Spleen (tissue), 11 donors: ENCODE measurements around the gene SUMO3. TPM values are rescaled to one million over a fixed set of nuclear protein-coding genes. Genes with fewer than 3 reads are reported as not detected.

Experiments
- DNase-seq: peaks from one replicate; pipeline ENCODE4 v3.0.0-alpha.2; 2020
- H3K27ac ChIP-seq, 8 donors: fragments of 200-600 bp; sonication (generic) in 7 of 8; 1 replicate in 4 of 8; 2 replicates in 4 of 8; pipeline versions ENCODE4 v1.5.0 to v1.8.0; 2016 to 2021; ENCODE audit warnings: inconsistent platforms in 4 of 8, mild to moderate bottlenecking in 4 of 8, moderate library complexity in 1 of 8
- H3K27me3 ChIP-seq, 7 donors: fragments of 200-600 bp; sonication (generic) in 6 of 7; replicated peaks in 1 of 7; 1 replicate in 4 of 7; 2 replicates in 3 of 7; pipeline versions ENCODE4 v1.5.0 to v1.8.0; 2016 to 2021; ENCODE audit warnings: inconsistent platforms in 3 of 7, mild to moderate bottlenecking in 1 of 7
- H3K36me3 ChIP-seq, 6 donors: fragments of 200-600 bp; sonication (generic) in 5 of 6; 1 replicate in 4 of 6; 2 replicates in 2 of 6; pipeline versions ENCODE4 v1.5.0 to v1.8.0; 2016 to 2021; ENCODE audit warnings: inconsistent platforms in 2 of 6
- H3K4me1 ChIP-seq, 6 donors: fragments of 200-600 bp; sonication (generic) in 5 of 6; 1 replicate in 3 of 6; 2 replicates in 3 of 6; pipeline versions ENCODE4 v1.5.0 to v1.8.0; 2016 to 2021; ENCODE audit warnings: inconsistent platforms in 3 of 6
- H3K4me3 ChIP-seq, 8 donors: fragments of 200-600 bp; sonication (generic) in 7 of 8; 1 replicate in 4 of 8; 2 replicates in 4 of 8; pipeline versions ENCODE4 v1.5.0 to v1.8.0; 2016 to 2021; ENCODE audit warnings: inconsistent platforms in 4 of 8, mild to moderate bottlenecking in 4 of 8, moderate library complexity in 2 of 8
- H3K9me3 ChIP-seq, 8 donors: fragments of 200-600 bp; sonication (generic) in 7 of 8; 1 replicate in 4 of 8; 2 replicates in 4 of 8; pipeline versions ENCODE4 v1.5.0 to v1.8.0; 2016 to 2021; ENCODE audit warnings: inconsistent platforms in 4 of 8
- POLR2A ChIP-seq, 3 donors: fragments of 450-650 bp; IDR thresholded peaks; one replicate each; pipeline ENCODE4 v1.5.1; 2017; ENCODE audit warnings: antibody characterized with exemption in 3 of 3, mild to moderate bottlenecking in 1 of 3
- POLR2AphosphoS5 ChIP-seq, 3 donors: sonication (generic); formaldehyde crosslinking; IDR thresholded peaks; one replicate each; pipeline ENCODE4 v1.5.1; 2017; ENCODE audit warnings: antibody characterized with exemption in 3 of 3
- WGBS, 5 donors: extraction: QIAGEN DNeasy Blood & Tissue Kit in 3 of 5; methylation state at CpG; one replicate each; pipeline versions ENCODE4 v1.1.5 to v1.1.7; 2013 to 2018; 5-methylcytosine and 5-hydroxymethylcytosine counted together
- intact Hi-C: fragments of 100-400 bp; cut with DNase I; formaldehyde crosslinking; loops from one replicate; pipeline ENCODE4 v1.15.0; 2023; ENCODE audit warnings: low total_unique reads
- polyA plus RNA-seq, 3 donors: library from polyadenylated mRNA; stranded (reverse); fragments of 200-250 nt; gene quantifications; one replicate each; pipeline ENCODE4 v1.2.1, GENCODE V29; 2013
- total RNA-seq, 7 donors: library from RNA; depleted of rRNA in 3 of 7; stranded (reverse); fragments of >200 nt in 3 of 7; fragmentation: NEBNext Ultra II Directional in 4 of 7; extraction: Animal tissue kit (Norgen Biotek cat#: 25700) in 4 of 7; gene quantifications; one replicate each; pipeline versions ENCODE4 v1.1.0 to v1.2.1, GENCODE V29; 2016 to 2021
- TF ChIP-seq, protein P1 (sequence below), 11 experiments: fragments of 200-600 bp in 7 of 11; fragments of 450-650 bp in 4 of 11; sonication (generic) in 4 of 11; IDR thresholded peaks in 8 of 11; conservative IDR thresholded peaks in 3 of 11; 1 replicate in 7 of 11; 2 replicates in 4 of 11; pipeline versions ENCODE4 v1.4.0 to v1.8.0; 2016 to 2021; ENCODE audit warnings: antibody characterized with exemption in 11 of 11, inconsistent platforms in 4 of 11, mild to moderate bottlenecking in 1 of 11
- donor health status: healthy with polysubstance abuse.
- donor health status: DM: no; HTN: no; CAD: no; lungs with moderate emphysema.
- donor health status: DM: no; HTN: no; CAD: no.
- donor health status: Bipolar disorder and iron deficiency.
- donor health status: healthy.
- donor health status: DM: no; HTN: no; CAD: no.
- donor health status: DM: yes; HTN: yes; CAD: no.

SUMO3 gene
- total and polyA plus RNA-seq, 10 donors = 38.2 to 101 (median 68.4) TPM

DNA sequence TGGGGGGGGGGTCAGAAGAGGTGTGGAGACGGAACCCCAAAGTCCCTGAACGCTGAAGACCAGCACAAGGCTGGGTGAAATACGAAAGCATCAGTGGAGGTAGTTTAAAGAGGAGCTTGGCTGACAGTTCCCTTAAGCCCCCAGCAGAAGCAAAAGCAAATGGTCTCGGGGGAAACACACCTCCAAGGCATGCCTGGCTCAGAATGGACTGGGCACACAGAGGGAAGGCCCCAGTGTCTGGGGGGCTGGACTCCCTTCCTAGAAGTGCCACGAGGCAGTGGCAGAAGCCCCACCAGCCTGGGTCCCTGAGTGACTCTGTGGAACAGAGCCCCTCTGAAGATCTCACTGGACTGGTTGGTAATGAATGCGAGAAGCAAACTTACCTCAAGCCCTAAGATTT lies 60.1 kb downstream of the SUMO3 start:
- intact Hi-C loops = no loop called here
- Histone ChIP-seq H3K36me3 (no peaks in the 10 kb centered on the region), H3K4me3 (no peak overlapping the region), H3K27me3 (peaks cover 0 to 8% (median 0%) of the 10 kb centered on the region in 7 donors), H3K9me3 (peaks cover 0 to 13% (median 0%) of the 10 kb centered on the region in 8 donors), H3K27ac (no peak overlapping the region), H3K4me1 (no peaks in the 10 kb centered on the region)
- 82 to 93% (median 86%) methylated on average over 5 to 6 of the region's 6 CpGs for WGBS, 5 donors
- TF ChIP-seq POLR2A (IDR thresholded peaks at IDR 0.05) (no peak), POLR2AphosphoS5 (IDR thresholded peaks at IDR 0.05) (no peak)
- TF ChIP-seq, protein P1, sequence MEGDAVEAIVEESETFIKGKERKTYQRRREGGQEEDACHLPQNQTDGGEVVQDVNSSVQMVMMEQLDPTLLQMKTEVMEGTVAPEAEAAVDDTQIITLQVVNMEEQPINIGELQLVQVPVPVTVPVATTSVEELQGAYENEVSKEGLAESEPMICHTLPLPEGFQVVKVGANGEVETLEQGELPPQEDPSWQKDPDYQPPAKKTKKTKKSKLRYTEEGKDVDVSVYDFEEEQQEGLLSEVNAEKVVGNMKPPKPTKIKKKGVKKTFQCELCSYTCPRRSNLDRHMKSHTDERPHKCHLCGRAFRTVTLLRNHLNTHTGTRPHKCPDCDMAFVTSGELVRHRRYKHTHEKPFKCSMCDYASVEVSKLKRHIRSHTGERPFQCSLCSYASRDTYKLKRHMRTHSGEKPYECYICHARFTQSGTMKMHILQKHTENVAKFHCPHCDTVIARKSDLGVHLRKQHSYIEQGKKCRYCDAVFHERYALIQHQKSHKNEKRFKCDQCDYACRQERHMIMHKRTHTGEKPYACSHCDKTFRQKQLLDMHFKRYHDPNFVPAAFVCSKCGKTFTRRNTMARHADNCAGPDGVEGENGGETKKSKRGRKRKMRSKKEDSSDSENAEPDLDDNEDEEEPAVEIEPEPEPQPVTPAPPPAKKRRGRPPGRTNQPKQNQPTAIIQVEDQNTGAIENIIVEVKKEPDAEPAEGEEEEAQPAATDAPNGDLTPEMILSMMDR (IDR thresholded peaks at IDR 0.05 in 8 of 11, conservative IDR thresholded peaks at IDR 0.05 in 3 of 11) = no peak
- DNase-seq = no peak

DNA sequence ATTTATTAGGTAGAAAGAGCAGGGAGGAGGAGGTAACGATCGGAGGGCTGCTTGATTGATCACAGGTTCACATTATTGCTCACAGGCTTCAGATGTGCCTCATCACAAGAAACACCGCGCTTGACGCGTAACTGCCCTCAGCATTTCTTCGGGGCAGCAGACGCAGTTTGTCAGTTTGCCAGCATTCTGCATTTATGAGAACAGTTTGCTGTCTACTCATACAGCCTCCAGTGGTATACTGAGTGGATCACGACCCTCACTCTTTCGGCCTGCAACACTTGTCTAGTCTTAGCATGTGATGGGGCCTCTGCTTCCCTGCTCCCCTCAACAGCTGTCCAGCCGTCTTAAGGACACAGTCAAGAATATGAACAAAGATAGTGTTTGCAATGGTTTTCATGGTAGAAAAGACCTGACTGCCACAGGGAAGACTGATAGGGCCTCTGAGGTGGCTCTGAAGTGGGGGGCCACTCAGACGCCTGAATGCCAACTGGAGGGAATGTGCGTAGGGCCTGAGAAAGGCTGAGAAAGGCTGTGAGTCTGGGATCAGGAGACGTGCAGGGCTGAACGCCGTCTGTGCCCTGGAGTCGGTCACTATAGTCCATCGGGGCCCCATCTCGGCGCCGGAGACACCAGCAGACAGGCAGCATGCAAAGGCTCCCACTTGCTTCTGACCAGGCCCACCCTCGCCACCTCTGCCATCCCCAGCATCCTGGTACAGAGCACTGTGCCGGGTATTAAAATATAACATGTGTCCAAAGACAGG lies 61.3 kb downstream of the SUMO3 start:
- peaks cover 0 to 13% (median 0%) of the 10 kb centered on the region in 8 donors for H3K9me3 ChIP-seq
- H3K4me1 ChIP-seq = no peaks in the 10 kb centered on the region
- H3K4me3 ChIP-seq = no peak overlapping the region
- TF ChIP-seq, protein P1 (IDR thresholded peaks at IDR 0.05 in 8 of 11, conservative IDR thresholded peaks at IDR 0.05 in 3 of 11) = no peak
- no peak for TF ChIP-seq POLR2A (IDR thresholded peaks at IDR 0.05)
- no peak for TF ChIP-seq POLR2AphosphoS5 (IDR thresholded peaks at IDR 0.05)
- no peaks in the 10 kb centered on the region for H3K36me3 ChIP-seq
- peaks cover 0 to 16% (median 0%) of the 10 kb centered on the region in 7 donors for H3K27me3 ChIP-seq
- no peak overlapping the region for H3K27ac ChIP-seq
- no peak for DNase-seq
- intact Hi-C loops = no loop called here
- 85 to 90% (median 88%) methylated on average over 23 of the region's 23 CpGs for WGBS, 5 donors

Other genes starting within 250 kb of the SUMO3 start
- gene KRTAP10-4, start 244.3 kb downstream of the SUMO3 start, total RNA-seq = not detected
- not detected for gene KRTAP10-4, start 244.3 kb downstream of the SUMO3 start, polyA plus RNA-seq
- gene KRTAP10-5, start 237.5 kb downstream of the SUMO3 start, total RNA-seq = not detected
- not detected for gene KRTAP10-5, start 237.5 kb downstream of the SUMO3 start, polyA plus RNA-seq
- not detected for gene KRTAP10-6, start 225.6 kb downstream of the SUMO3 start, total RNA-seq
- gene KRTAP10-6, start 225.6 kb downstream of the SUMO3 start, polyA plus RNA-seq = not detected
- not detected for gene KRTAP10-7, start 217.5 kb downstream of the SUMO3 start, total RNA-seq
- gene KRTAP10-7, start 217.5 kb downstream of the SUMO3 start, polyA plus RNA-seq = not detected
- gene KRTAP10-8, start 206.0 kb downstream of the SUMO3 start, total RNA-seq = not detected
- not detected for gene KRTAP10-8, start 206.0 kb downstream of the SUMO3 start, polyA plus RNA-seq
- not detected for gene KRTAP10-9, start 191.0 kb downstream of the SUMO3 start, total RNA-seq
- gene KRTAP10-9, start 191.0 kb downstream of the SUMO3 start, polyA plus RNA-seq = not detected
- not detected for gene KRTAP10-10, start 180.7 kb downstream of the SUMO3 start, total RNA-seq
- not detected for gene KRTAP10-10, start 180.7 kb downstream of the SUMO3 start, polyA plus RNA-seq
- gene KRTAP10-11, start 171.6 kb downstream of the SUMO3 start, total RNA-seq = not detected
- not detected for gene KRTAP10-11, start 171.6 kb downstream of the SUMO3 start, polyA plus RNA-seq
- gene KRTAP12-4, start 163.4 kb downstream of the SUMO3 start, total RNA-seq = not detected
- gene KRTAP12-4, start 163.4 kb downstream of the SUMO3 start, polyA plus RNA-seq = not detected
- not detected for gene KRTAP12-3, start 160.1 kb downstream of the SUMO3 start, total RNA-seq
- not detected for gene KRTAP12-3, start 160.1 kb downstream of the SUMO3 start, polyA plus RNA-seq
- gene KRTAP12-2, start 151.1 kb downstream of the SUMO3 start, total RNA-seq = not detected
- not detected for gene KRTAP12-2, start 151.1 kb downstream of the SUMO3 start, polyA plus RNA-seq
- gene KRTAP12-1, start 135.9 kb downstream of the SUMO3 start, total RNA-seq = not detected
- gene KRTAP12-1, start 135.9 kb downstream of the SUMO3 start, polyA plus RNA-seq = not detected
- gene KRTAP10-12, start 120.9 kb downstream of the SUMO3 start, total RNA-seq = not detected
- gene KRTAP10-12, start 120.9 kb downstream of the SUMO3 start, polyA plus RNA-seq = not detected
- under 1 TPM in 1 of 7 donors, not detected in 6; 0.22 TPM for gene TSPEAR, start 106.5 kb downstream of the SUMO3 start, total RNA-seq
- under 1 TPM in 2 of 3 donors, not detected in 1; 0.02 to 0.03 TPM for gene TSPEAR, start 106.5 kb downstream of the SUMO3 start, polyA plus RNA-seq
- 100 to 1,000 TPM in 3 of 7 donors, 10 to 100 TPM in 4; 81.1 to 125 (median 93.8) TPM for gene UBE2G2, start 16.2 kb downstream of the SUMO3 start, total RNA-seq
- 10 to 100 TPM; 39.4 to 58.0 (median 46.9) TPM for gene UBE2G2, start 16.2 kb downstream of the SUMO3 start, polyA plus RNA-seq
- 100 to 1,000 TPM; 121 to 189 (median 165) TPM for gene PTTG1IP, start 55.6 kb upstream of the SUMO3 start, total RNA-seq
- gene PTTG1IP, start 55.6 kb upstream of the SUMO3 start, polyA plus RNA-seq = 10 to 100 TPM; 57.6 to 69.3 (median 64.9) TPM
- 100 to 1,000 TPM; 285 to 754 (median 415) TPM for gene ITGB2, start 102.8 kb upstream of the SUMO3 start, total RNA-seq
- 100 to 1,000 TPM in 2 of 3 donors, 10 to 100 TPM in 1; 92.1 to 332 (median 250) TPM for gene ITGB2, start 102.8 kb upstream of the SUMO3 start, polyA plus RNA-seq
- gene SLX9, start 122.0 kb upstream of the SUMO3 start, total RNA-seq = 10 to 100 TPM in 6 of 7 donors, 1 to 10 TPM in 1; 6.1 to 30.6 (median 26.4) TPM
- 10 to 100 TPM; 16.4 to 35.4 (median 28.5) TPM for gene SLX9, start 122.0 kb upstream of the SUMO3 start, polyA plus RNA-seq